ENCODE results near the gene HLA-C. TPM values are rescaled to one million over a fixed set of nuclear protein-coding genes. Genes with fewer than 3 reads are reported as not detected.

Gene HLA-C
- total and polyA plus RNA-seq, 10 of the 15 experiments (the other 5 are each of a cell fraction or from before 2014, with no cell fraction given) = 121 to 1,092 (median 806) TPM

DNA sequence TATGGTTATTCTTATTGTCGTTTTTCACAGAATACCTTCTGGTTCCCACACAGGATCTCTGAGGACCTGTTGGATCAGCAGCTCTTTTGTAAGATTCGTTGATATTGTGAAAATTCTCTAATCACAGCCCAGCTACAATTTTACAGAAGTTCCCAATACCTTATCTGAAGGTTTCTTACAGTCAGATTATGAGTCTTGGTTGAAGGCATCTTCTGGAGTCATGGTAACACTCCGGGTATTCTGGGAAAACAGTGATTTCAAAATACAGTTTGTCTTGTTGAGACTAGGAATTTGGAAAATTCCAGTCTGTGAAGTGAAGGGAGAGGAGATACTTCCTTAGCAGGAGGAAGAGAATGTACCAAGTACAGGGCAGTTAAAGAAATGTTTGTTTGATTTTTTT is 22.2 kb upstream of the HLA-C start:
- H3K9ac ChIP-seq (ENCODE audit: control insufficient read depth, insufficient read depth, low read length) = no peak overlapping the region
- FAIRE-seq = no peak
- in situ Hi-C loops (cut with MboI) = no loop called here
- DNase-seq (ENCODE audit: low read depth, low spot score) = no peak
- H3K36me3 ChIP-seq (ENCODE audit: control insufficient read depth in 2 of 2, insufficient read depth in 2 of 2, low read length in 1 of 2) = no peaks in the 10 kb centered on the region
- SMC1A ChIA-PET (ENCODE audit: uncharacterized antibody, unreplicated experiment) = interaction anchor here (1.0 to 1.4 kb wide), 2 partner anchors 8 to 73 kb away, joined by 3 to 4 read pairs; no protein-coding TSS in a partner anchor
- WGBS (ENCODE audit: insufficient coverage, insufficient replicate concordance, low lambda C conversion rate, missing lambda C conversion rate) = 51% methylated on average over 3 of the region's 3 CpGs
- no TSS peak for BruUV-seq (replicated peaks)
- TF ChIP-seq TARDBP (IDR thresholded peaks at IDR 0.05; ENCODE audit: borderline replicate concordance) (no peak), IKZF1 (conservative IDR thresholded peaks at IDR 0.05) (no peak), POLR2AphosphoS5 (IDR thresholded peaks at IDR 0.05; ENCODE audit: low read length) (no peak), TCF12 (IDR thresholded peaks at IDR 0.05; ENCODE audit: low read depth, low read length) (no peak), PAX8 (IDR thresholded peaks at IDR 0.05) (no peak), FOXM1 (IDR thresholded peaks at IDR 0.05; ENCODE audit: low read depth, low read length) (no peak)
- TF ChIP-seq, protein P1, sequence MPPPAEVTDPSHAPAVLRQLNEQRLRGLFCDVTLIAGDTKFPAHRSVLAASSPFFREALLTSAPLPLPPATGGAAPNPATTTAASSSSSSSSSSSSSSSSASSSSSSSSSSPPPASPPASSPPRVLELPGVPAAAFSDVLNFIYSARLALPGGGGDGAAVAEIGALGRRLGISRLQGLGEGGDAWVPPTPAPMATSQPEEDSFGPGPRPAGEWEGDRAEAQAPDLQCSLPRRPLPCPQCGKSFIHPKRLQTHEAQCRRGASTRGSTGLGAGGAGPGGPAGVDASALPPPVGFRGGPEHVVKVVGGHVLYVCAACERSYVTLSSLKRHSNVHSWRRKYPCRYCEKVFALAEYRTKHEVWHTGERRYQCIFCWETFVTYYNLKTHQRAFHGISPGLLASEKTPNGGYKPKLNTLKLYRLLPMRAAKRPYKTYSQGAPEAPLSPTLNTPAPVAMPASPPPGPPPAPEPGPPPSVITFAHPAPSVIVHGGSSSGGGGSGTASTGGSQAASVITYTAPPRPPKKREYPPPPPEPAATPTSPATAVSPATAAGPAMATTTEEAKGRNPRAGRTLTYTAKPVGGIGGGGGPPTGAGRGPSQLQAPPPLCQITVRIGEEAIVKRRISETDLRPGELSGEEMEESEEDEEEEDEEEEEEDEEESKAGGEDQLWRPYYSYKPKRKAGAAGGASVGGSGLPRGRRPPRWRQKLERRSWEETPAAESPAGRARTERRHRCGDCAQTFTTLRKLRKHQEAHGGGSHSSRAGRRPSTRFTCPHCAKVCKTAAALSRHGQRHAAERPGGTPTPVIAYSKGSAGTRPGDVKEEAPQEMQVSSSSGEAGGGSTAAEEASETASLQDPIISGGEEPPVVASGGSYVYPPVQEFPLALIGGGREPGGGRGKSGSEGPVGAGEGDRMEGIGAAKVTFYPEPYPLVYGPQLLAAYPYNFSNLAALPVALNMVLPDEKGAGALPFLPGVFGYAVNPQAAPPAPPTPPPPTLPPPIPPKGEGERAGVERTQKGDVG (CRISPR knock-in tag; IDR thresholded peaks at IDR 0.05) = no peak
- TF ChIP-seq, protein P2, sequence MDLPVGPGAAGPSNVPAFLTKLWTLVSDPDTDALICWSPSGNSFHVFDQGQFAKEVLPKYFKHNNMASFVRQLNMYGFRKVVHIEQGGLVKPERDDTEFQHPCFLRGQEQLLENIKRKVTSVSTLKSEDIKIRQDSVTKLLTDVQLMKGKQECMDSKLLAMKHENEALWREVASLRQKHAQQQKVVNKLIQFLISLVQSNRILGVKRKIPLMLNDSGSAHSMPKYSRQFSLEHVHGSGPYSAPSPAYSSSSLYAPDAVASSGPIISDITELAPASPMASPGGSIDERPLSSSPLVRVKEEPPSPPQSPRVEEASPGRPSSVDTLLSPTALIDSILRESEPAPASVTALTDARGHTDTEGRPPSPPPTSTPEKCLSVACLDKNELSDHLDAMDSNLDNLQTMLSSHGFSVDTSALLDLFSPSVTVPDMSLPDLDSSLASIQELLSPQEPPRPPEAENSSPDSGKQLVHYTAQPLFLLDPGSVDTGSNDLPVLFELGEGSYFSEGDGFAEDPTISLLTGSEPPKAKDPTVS (IDR thresholded peaks at IDR 0.05; ENCODE audit: low read depth, low read length) = no peak
- TF ChIP-seq, protein P3, sequence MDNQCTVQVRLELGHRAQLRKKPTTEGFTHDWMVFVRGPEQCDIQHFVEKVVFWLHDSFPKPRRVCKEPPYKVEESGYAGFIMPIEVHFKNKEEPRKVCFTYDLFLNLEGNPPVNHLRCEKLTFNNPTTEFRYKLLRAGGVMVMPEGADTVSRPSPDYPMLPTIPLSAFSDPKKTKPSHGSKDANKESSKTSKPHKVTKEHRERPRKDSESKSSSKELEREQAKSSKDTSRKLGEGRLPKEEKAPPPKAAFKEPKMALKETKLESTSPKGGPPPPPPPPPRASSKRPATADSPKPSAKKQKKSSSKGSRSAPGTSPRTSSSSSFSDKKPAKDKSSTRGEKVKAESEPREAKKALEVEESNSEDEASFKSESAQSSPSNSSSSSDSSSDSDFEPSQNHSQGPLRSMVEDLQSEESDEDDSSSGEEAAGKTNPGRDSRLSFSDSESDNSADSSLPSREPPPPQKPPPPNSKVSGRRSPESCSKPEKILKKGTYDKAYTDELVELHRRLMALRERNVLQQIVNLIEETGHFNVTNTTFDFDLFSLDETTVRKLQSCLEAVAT (IDR thresholded peaks at IDR 0.05) = no peak
- H3K79me2 ChIP-seq (ENCODE audit: control insufficient read depth, insufficient read depth, low read length) = no peaks in the 10 kb centered on the region
- no peaks in the 10 kb centered on the region for H3K27me3 ChIP-seq (replicated peaks in 1 of 2; ENCODE audit: control insufficient read depth in 2 of 2, insufficient read depth in 2 of 2, low read length in 1 of 2)
- RAD21 ChIA-PET (ENCODE audit: unreplicated experiment) = no interaction called here
- no peaks in the 10 kb centered on the region for H4K20me1 ChIP-seq (ENCODE audit: control insufficient read depth, insufficient read depth)
- no peak overlapping the region for H3K4me3 ChIP-seq
- H2AFZ ChIP-seq (ENCODE audit: control insufficient read depth, low read depth, low read length) = no peak overlapping the region
- intact Hi-C loops (cut with micrococcal nuclease; ENCODE audit: unreplicated experiment) = no loop called here
- ATAC-seq = no peak
- no peaks in the 10 kb centered on the region for H3K4me1 ChIP-seq (ENCODE audit: control insufficient read depth, insufficient read depth, low read length)
- no peak overlapping the region for H3K4me2 ChIP-seq (ENCODE audit: control insufficient read depth, insufficient read depth)
- CTCF ChIA-PET = interaction anchor here (0.6 to 1.7 kb wide), 4 partner anchors 9 to 164 kb away, joined by 3 to 7 read pairs (median 4); no protein-coding TSS in a partner anchor
- H3K9me3 ChIP-seq (replicated peaks; ENCODE audit: control insufficient read depth, insufficient read depth, low read length) = no peaks in the 10 kb centered on the region
- no peak overlapping the region for H3K27ac ChIP-seq (ENCODE audit: control insufficient read depth, insufficient read depth)
- POLR2A ChIA-PET = no interaction called here

Measured in GM12878 (cell line).